ENCODE data around the gene ACOT11. TPM values are rescaled to one million over a fixed set of nuclear protein-coding genes. Genes with fewer than 3 reads are reported as not detected.
A peak's percentile ranks its signal among the peaks of the same experiment; 100 is the strongest.

Gene ACOT11
- polyA plus RNA-seq (2011; rRNA removed) = 1.5 and 2.4 TPM in 2 replicates
- polyA minus RNA-seq (2011; rRNA and poly(A)+ RNA removed) = 2.1 and 2.7 TPM in 2 replicates

- POLR2A ChIA-PET = no interaction called here
These were observed at the start of gene ACOT11 for GRCh38 chr1:54547601-54548388. ACOT11 (plus strand) TSS chr1:54548228; CDS start chr1:54548310, 82 bp downstream.

GRCh38 chr1:54498383-54499096 lies 49.5 kb upstream of the ACOT11 start:
- H3K36me3 ChIP-seq (ENCODE audit: control insufficient read depth, insufficient read depth, low read length) = no peaks in the 10 kb centered on the region
- peaks cover 8% of the 10 kb centered on the region for H3K27me3 ChIP-seq (ENCODE audit: control insufficient read depth, insufficient read depth, low read length)
- H3K4me3 ChIP-seq (ENCODE audit: low read depth, low read length) = no peak overlapping the region; the same call in 1 of the 2 replicates
- DNase-seq (ENCODE audit: low read depth) = no peak
- CTCF ChIA-PET = interaction anchor here (0.5 to 1.9 kb wide), 5 partner anchors 9 to 417 kb away, joined by 3 to 21 read pairs (median 3); partner anchors contain the start of gene ACOT11
- TF ChIP-seq, protein P1, sequence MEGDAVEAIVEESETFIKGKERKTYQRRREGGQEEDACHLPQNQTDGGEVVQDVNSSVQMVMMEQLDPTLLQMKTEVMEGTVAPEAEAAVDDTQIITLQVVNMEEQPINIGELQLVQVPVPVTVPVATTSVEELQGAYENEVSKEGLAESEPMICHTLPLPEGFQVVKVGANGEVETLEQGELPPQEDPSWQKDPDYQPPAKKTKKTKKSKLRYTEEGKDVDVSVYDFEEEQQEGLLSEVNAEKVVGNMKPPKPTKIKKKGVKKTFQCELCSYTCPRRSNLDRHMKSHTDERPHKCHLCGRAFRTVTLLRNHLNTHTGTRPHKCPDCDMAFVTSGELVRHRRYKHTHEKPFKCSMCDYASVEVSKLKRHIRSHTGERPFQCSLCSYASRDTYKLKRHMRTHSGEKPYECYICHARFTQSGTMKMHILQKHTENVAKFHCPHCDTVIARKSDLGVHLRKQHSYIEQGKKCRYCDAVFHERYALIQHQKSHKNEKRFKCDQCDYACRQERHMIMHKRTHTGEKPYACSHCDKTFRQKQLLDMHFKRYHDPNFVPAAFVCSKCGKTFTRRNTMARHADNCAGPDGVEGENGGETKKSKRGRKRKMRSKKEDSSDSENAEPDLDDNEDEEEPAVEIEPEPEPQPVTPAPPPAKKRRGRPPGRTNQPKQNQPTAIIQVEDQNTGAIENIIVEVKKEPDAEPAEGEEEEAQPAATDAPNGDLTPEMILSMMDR (IDR thresholded peaks at IDR 0.05; ENCODE audit: insufficient read depth, low read depth, low read length) = no peak
- POLR2A ChIA-PET = no interaction called here

More at GRCh38 chr1:54547601-54548388, at the start of gene ACOT11:
- no peak for DNase-seq (ENCODE audit: low read depth)
- CTCF ChIA-PET = interaction anchor here (0.6 to 1.7 kb wide), 6 partner anchors 10 to 49 kb away, joined by 3 to 6 read pairs (median 4); no protein-coding TSS in a partner anchor
- Histone ChIP-seq H3K4me3 (ENCODE audit: low read depth, low read length) (no peak within 1 kb of the TSS; the same call in 1 of the 2 replicates), H3K27me3 (ENCODE audit: control insufficient read depth, insufficient read depth, low read length) (no peaks in the 10 kb centered on the region), H3K36me3 (ENCODE audit: control insufficient read depth, insufficient read depth, low read length) (no peaks in the 10 kb centered on the region)
- TF ChIP-seq, protein P1 (IDR thresholded peaks at IDR 0.05; ENCODE audit: insufficient read depth, low read depth, low read length) = peak; percentile 58

DNA sequence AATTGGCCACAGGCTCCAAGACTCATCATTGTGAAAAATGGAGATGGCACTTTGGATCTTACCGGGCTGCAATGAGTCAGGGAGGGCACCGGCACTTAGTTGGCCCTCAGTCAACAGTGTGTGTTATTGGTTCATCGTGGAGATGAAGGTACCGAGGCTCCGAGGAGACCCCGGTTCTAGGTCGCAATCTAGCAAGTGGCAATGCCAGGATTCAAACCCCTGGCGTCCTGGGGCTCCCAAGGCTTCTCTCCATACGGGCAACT lies 49.0 kb upstream of the ACOT11 start:
- TF ChIP-seq, protein P1 (IDR thresholded peaks at IDR 0.05; ENCODE audit: insufficient read depth, low read depth, low read length) = no peak
- POLR2A ChIA-PET = no interaction called here
- Histone ChIP-seq H3K27me3 (ENCODE audit: control insufficient read depth, insufficient read depth, low read length) (peaks cover 8% of the 10 kb centered on the region), H3K36me3 (ENCODE audit: control insufficient read depth, insufficient read depth, low read length) (no peaks in the 10 kb centered on the region), H3K4me3 (ENCODE audit: low read depth, low read length) (peak overlapping the region; percentile 37)
- no peak for DNase-seq (ENCODE audit: low read depth)
- CTCF ChIA-PET = interaction anchor here (0.5 to 1.9 kb wide), 5 partner anchors 10 to 417 kb away, joined by 3 to 21 read pairs (median 4); partner anchors contain the start of gene ACOT11

- no peak for DNase-seq (ENCODE audit: low read depth)
- H3K4me3 ChIP-seq (ENCODE audit: low read depth, low read length) = peak overlapping the region; percentile 37
- ChIA-PET CTCF (interaction anchor here (0.5 to 1.9 kb wide), 8 partner anchors 10 to 418 kb away, joined by 3 to 21 read pairs (median 4); partner anchors contain the start of gene ACOT11), POLR2A (no interaction called here)
- H3K36me3 ChIP-seq (ENCODE audit: control insufficient read depth, insufficient read depth, low read length) = no peaks in the 10 kb centered on the region
- TF ChIP-seq, protein P1 (IDR thresholded peaks at IDR 0.05; ENCODE audit: insufficient read depth, low read depth, low read length) = peak; percentile 52
- peaks cover 8% of the 10 kb centered on the region for H3K27me3 ChIP-seq (ENCODE audit: control insufficient read depth, insufficient read depth, low read length)
These were observed 48.5 kb upstream of the ACOT11 start for GRCh38 chr1:54499360-54500106.

All from BJ (cell line).